Panc1 (cell line): ENCODE data around the gene SPATA33. TPM values are rescaled to one million over a fixed set of nuclear protein-coding genes. Genes with fewer than 3 reads are reported as not detected.

Source experiments
- ATAC-seq: fragments of 200-7000 bp; cut with Tn5 transposase; 2 replicates; pipeline ENCODE4 v1.9.1; 2020; ENCODE audit warnings: mild to moderate bottlenecking, moderate library complexity
- BruUV-seq: library from RNA; stranded (reverse); fragments of 400-500 nt; replicated peaks from 2 replicates; lab custom pipeline; 2021; lab: Mats Ljungman, UMichigan
- CTCF ChIA-PET: fragments of 300-600 bp; sonication (Branson Sonifier 250); formaldehyde crosslinking; loops from one replicate; lab custom pipeline; 2022; ENCODE audit warnings: antibody characterized with exemption; lab: Charles Lee
- POLR2A ChIA-PET: fragments of 300-600 bp; sonication (Branson Sonifier 250); formaldehyde crosslinking; loops from one replicate; lab custom pipeline; 2022; ENCODE audit warnings: antibody characterized with exemption; lab: Charles Lee
- DNase-seq: peaks from one replicate; pipeline ENCODE4 v3.0.0-alpha.2; 2010; ENCODE audit warnings: low read depth, low spot score
- H3K27ac ChIP-seq: 2 replicates; pipeline ENCODE4 v1.5.1; 2011; ENCODE audit warnings: mild to moderate bottlenecking, low read length, inconsistent platforms
- H3K27me3 ChIP-seq: fragments of 200-500 bp; sonication (Bioruptor generic); 2 replicates; pipeline ENCODE4 v1.6.0; 2014; ENCODE audit warnings: low read length, inconsistent platforms; ENCODE audit not compliant: control insufficient read depth, insufficient read depth
- H3K36me3 ChIP-seq: fragments of 200-500 bp; sonication (Bioruptor generic); 2 replicates; pipeline ENCODE4 v1.5.1; 2014; ENCODE audit warnings: inconsistent platforms, mild to moderate bottlenecking, low read length, moderate library complexity; ENCODE audit not compliant: control insufficient read depth, insufficient read depth
- H3K4me1 ChIP-seq: 2 replicates; pipeline ENCODE4 v1.5.1; 2011; ENCODE audit warnings: inconsistent platforms, mild to moderate bottlenecking, low read length, moderate library complexity; ENCODE audit not compliant: control insufficient read depth, insufficient read depth
- H3K4me3 ChIP-seq, 2 experiments: 2 replicates each; pipeline ENCODE4 v1.5.1; 2011 to 2012; ENCODE audit warnings: low read depth in 2 of 2, low read length in 2 of 2, mild to moderate bottlenecking in 2 of 2, inconsistent platforms in 1 of 2, moderate library complexity in 1 of 2
- H3K9me3 ChIP-seq: fragments of 200-500 bp; sonication (Bioruptor generic); 2 replicates; pipeline ENCODE4 v1.5.1; 2014; ENCODE audit warnings: low read depth, mild to moderate bottlenecking, inconsistent platforms, low read length, moderate library complexity; ENCODE audit not compliant: control insufficient read depth, insufficient read depth
- POLR2AphosphoS5 ChIP-seq: IDR thresholded peaks from 2 replicates; pipeline ENCODE4 v1.6.1; 2012; ENCODE audit warnings: mild to moderate bottlenecking, low read depth, low read length, moderate library complexity
- SIN3A ChIP-seq: IDR thresholded peaks from 2 replicates; pipeline ENCODE4 v1.6.1; 2012; ENCODE audit warnings: low read depth, mild to moderate bottlenecking, low read length, moderate library complexity, borderline replicate concordance; ENCODE audit not compliant: insufficient read depth
- TCF7L2 ChIP-seq: IDR thresholded peaks from 2 replicates; pipeline ENCODE4 v1.6.1; 2011; ENCODE audit warnings: mild to moderate bottlenecking, low read depth, low read length, inconsistent platforms
- in situ Hi-C: cut with HindIII; loops from 2 replicates; pipeline ENCODE4 v1.10.0; 2016; ENCODE audit warnings: low sequenced_read_pairs, low pct_unique_long_range_greater_than_20kb
- intact Hi-C: fragments of 100-400 bp; cut with micrococcal nuclease; formaldehyde crosslinking; loops from one replicate; pipeline ENCODE4 v1.10.0; 2022; ENCODE audit not compliant: unreplicated experiment
- total RNA-seq: library from RNA; stranded (reverse); gene quantifications from one replicate; pipeline ENCODE4 v1.2.1, GENCODE V29; 2021; ENCODE audit not compliant: unreplicated experiment
- TF ChIP-seq, protein P1 (sequence below): fragments of 450-650 bp; IDR thresholded peaks from 2 replicates; pipeline ENCODE4 v1.5.1; 2017; ENCODE audit warnings: mild to moderate bottlenecking
- TF ChIP-seq, protein P2 (sequence below), 2 experiments: IDR thresholded peaks; 2 replicates each; pipeline ENCODE4 v1.6.1; 2011 to 2012; ENCODE audit warnings: low read depth in 2 of 2, control low read depth in 1 of 2, low read length in 1 of 2, mild to moderate bottlenecking in 1 of 2, moderate library complexity in 1 of 2; ENCODE audit not compliant: insufficient read depth in 1 of 2

The SPATA33 gene
- total RNA-seq, 1 experiment from 2014 or later, result 18.3 TPM

DNA sequence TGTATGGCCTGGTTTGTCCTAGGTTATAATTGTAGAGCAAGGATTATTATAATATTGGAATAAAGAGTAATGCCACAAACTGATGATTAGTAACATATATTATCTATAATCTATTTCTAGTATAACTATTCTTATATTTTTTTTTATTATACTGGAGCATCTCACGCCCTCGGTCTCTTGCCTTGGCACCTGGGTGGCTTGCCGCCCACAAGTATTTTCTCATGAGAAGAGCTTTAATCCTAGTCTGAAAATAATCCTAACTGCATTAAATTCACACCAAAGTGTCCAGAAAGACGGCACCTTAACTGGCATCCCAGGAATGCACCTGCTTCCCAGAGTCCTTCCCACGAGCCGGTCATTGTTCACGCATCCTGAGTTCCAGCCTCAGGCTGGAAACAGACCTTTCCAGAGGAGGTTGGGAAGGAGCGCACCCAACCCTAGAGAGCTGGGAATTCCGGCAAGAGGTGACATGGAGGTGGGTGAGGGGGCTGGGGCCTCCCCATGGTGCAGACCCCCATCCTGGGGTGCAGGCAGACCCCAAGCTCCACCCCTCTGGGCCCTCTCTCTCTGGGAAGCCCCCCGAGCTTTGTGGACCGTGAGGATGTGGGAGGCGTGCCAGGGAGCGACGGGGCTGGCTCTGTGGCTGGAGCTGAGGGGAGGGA lies 16.0 kb upstream of the SPATA33 start:
- H3K9me3 ChIP-seq, result no peaks in the 10 kb centered on the region
- H3K27ac ChIP-seq, result no peak overlapping the region
- ChIA-PET CTCF (no interaction called here), POLR2A (no interaction called here)
- no TSS peak for BruUV-seq
- H3K4me3 ChIP-seq, result no peak overlapping the region
- ATAC-seq (no peak), DNase-seq (no peak)
- H3K4me1 ChIP-seq, result peaks cover 7% of the 10 kb centered on the region
- in situ Hi-C loops (no loop called here), intact Hi-C loops (loop anchor here (5.0 kb wide), 2 partner anchors 39 to 69 kb away; no protein-coding TSS in a partner anchor)
- TF ChIP-seq TCF7L2 (no peak), POLR2AphosphoS5 (no peak), SIN3A (no peak)
- TF ChIP-seq, protein P1, sequence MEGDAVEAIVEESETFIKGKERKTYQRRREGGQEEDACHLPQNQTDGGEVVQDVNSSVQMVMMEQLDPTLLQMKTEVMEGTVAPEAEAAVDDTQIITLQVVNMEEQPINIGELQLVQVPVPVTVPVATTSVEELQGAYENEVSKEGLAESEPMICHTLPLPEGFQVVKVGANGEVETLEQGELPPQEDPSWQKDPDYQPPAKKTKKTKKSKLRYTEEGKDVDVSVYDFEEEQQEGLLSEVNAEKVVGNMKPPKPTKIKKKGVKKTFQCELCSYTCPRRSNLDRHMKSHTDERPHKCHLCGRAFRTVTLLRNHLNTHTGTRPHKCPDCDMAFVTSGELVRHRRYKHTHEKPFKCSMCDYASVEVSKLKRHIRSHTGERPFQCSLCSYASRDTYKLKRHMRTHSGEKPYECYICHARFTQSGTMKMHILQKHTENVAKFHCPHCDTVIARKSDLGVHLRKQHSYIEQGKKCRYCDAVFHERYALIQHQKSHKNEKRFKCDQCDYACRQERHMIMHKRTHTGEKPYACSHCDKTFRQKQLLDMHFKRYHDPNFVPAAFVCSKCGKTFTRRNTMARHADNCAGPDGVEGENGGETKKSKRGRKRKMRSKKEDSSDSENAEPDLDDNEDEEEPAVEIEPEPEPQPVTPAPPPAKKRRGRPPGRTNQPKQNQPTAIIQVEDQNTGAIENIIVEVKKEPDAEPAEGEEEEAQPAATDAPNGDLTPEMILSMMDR, result no peak
- TF ChIP-seq, protein P2, sequence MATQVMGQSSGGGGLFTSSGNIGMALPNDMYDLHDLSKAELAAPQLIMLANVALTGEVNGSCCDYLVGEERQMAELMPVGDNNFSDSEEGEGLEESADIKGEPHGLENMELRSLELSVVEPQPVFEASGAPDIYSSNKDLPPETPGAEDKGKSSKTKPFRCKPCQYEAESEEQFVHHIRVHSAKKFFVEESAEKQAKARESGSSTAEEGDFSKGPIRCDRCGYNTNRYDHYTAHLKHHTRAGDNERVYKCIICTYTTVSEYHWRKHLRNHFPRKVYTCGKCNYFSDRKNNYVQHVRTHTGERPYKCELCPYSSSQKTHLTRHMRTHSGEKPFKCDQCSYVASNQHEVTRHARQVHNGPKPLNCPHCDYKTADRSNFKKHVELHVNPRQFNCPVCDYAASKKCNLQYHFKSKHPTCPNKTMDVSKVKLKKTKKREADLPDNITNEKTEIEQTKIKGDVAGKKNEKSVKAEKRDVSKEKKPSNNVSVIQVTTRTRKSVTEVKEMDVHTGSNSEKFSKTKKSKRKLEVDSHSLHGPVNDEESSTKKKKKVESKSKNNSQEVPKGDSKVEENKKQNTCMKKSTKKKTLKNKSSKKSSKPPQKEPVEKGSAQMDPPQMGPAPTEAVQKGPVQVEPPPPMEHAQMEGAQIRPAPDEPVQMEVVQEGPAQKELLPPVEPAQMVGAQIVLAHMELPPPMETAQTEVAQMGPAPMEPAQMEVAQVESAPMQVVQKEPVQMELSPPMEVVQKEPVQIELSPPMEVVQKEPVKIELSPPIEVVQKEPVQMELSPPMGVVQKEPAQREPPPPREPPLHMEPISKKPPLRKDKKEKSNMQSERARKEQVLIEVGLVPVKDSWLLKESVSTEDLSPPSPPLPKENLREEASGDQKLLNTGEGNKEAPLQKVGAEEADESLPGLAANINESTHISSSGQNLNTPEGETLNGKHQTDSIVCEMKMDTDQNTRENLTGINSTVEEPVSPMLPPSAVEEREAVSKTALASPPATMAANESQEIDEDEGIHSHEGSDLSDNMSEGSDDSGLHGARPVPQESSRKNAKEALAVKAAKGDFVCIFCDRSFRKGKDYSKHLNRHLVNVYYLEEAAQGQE (IDR thresholded peaks at IDR 0.05; ENCODE audit: insufficient read depth in 1 of 2, low read depth in 2 of 2, low read length in 1 of 2), result no peak
- H3K27me3 ChIP-seq, result no peaks in the 10 kb centered on the region
- no peaks in the 10 kb centered on the region for H3K36me3 ChIP-seq

DNA sequence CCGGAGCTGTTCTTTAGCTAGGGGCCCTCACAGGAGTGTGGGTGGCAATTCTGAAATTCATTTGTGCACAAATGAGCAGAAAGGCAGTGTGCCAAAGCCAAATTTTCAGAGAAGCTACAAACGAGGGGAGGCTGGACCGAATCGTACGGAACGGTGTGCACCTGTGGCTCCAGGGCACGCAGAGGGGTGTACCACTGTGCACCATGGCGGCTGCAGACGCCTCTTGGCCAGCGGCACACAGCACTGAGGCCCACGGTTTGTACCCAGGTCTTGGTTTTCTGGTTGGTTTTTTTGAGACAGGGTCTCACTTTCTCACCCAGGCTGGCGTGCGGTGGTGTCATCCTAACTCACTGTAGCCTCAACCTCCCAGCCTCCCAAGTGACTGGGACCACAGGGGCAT lies 15.1 kb upstream of the SPATA33 start:
- no peak overlapping the region for H3K27ac ChIP-seq
- no peaks in the 10 kb centered on the region for H3K9me3 ChIP-seq
- no peak for TF ChIP-seq POLR2AphosphoS5
- H3K4me3 ChIP-seq, result no peak overlapping the region
- ATAC-seq (no peak), DNase-seq (no peak)
- H3K36me3 ChIP-seq, result no peaks in the 10 kb centered on the region
- H3K4me1 ChIP-seq, result peaks cover 7% of the 10 kb centered on the region
- intact Hi-C loops (loop anchor here (5.0 kb wide), 2 partner anchors 40 to 70 kb away; no protein-coding TSS in a partner anchor), in situ Hi-C loops (no loop called here)
- ChIA-PET POLR2A (no interaction called here), CTCF (no interaction called here)
- BruUV-seq, result no TSS peak
- H3K27me3 ChIP-seq, result no peaks in the 10 kb centered on the region

DNA sequence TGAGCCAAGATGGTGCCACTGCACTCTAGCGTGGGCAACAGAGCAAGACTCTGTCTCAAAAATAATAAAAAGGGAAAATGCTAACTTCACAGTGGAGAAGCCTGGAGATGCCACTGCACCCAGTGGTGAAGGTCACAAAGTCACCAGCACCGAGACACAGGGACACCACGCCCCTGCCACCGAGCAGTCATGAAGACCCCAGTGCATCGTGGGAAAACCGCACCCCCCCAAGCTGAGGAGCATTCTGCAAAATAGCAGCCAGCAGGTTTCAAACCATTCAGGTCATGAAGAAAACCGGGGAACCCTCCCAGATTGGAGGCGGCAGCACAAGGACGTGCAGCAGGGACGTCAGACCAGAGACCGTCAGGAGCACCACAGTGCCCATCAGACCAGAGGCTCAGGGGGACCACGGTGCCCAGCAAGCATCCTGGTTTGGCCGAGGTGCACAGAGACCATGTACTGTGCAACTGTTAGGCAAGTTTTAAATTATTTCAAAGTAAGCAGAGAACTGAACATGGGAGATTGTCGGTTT lies 13.8 kb upstream of the SPATA33 start:
- in situ Hi-C loops (no loop called here), intact Hi-C loops (loop anchor here (5.0 kb wide), 2 partner anchors 42 to 72 kb away; no protein-coding TSS in a partner anchor)
- no TSS peak for BruUV-seq
- no peak for TF ChIP-seq POLR2AphosphoS5
- no peak for TF ChIP-seq TCF7L2
- TF ChIP-seq, protein P2 (IDR thresholded peaks at IDR 0.05; ENCODE audit: insufficient read depth in 1 of 2, low read depth in 2 of 2, low read length in 1 of 2), result no peak
- TF ChIP-seq, protein P1, result no peak
- TF ChIP-seq SIN3A, result no peak
- ATAC-seq (no peak), DNase-seq (no peak)
- CTCF ChIA-PET, result no interaction called here
- POLR2A ChIA-PET, result no interaction called here
- H3K27me3 ChIP-seq, result no peaks in the 10 kb centered on the region
- no peaks in the 10 kb centered on the region for H3K36me3 ChIP-seq
- no peak overlapping the region for H3K4me3 ChIP-seq
- H3K4me1 ChIP-seq, result peaks cover 7% of the 10 kb centered on the region
- H3K27ac ChIP-seq, result no peak overlapping the region
- no peaks in the 10 kb centered on the region for H3K9me3 ChIP-seq
